Activated CD4-positive, alpha-beta T cell treated with anti-CD3 and anti-CD28 coated beads for 24 hours (primary cell): ENCODE results near the gene SERP2.

Experiments used
- DNase-seq, 2 donors: peaks; one replicate each; pipeline ENCODE4 v3.0.0-alpha.2; 2020; ENCODE audit warnings: low read depth in 2 of 2

Gene SERP2

GRCh38 chr13:44388427-44389059 is 14.9 kb downstream of the SERP2 start:
- DNase-seq: no peak

GRCh38 chr13:44389060-44389666 is 15.5 kb downstream of the SERP2 start:
- no peak for DNase-seq

DNA sequence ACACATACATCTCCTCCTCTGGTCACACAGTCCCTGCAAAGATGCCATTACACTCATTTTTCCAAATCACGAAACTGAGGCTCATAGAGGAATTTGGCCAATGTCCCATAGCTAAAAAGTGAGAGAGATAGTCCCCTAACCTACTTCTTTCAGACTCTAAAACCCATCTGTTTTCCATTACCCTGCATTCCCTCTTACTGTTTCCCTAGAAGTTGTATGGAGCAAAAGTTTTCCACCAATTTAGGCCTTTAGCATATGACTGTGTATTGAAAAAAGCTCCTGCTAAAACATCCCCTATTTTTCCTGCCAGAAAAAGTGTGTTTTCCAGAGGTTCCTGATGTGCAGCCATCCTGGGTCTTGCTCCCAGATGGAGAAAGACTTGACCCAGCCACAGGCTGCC is 16.3 kb downstream of the SERP2 start:
- DNase-seq: no peak

DNA sequence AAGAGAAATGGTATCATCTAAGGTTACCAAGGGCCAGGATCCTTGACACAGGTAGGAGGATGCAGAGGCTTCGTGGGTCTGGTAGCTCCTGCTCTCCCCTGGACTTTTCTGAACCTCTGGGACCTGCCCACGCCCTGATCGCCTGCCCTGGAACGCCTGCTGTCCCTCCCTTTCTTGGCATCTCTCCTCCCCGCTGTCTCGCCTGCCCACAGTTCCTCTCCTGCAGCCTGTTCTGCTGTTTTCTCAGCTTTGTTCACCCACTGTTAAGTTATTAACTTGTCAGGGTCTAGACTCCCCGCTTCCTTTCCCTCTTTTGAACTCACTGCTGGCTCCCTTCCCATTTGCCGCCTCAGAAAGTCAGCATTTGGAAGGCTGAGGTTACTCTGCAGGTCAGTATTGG is 19.8 kb downstream of the SERP2 start:
- DNase-seq: no peak

DNA sequence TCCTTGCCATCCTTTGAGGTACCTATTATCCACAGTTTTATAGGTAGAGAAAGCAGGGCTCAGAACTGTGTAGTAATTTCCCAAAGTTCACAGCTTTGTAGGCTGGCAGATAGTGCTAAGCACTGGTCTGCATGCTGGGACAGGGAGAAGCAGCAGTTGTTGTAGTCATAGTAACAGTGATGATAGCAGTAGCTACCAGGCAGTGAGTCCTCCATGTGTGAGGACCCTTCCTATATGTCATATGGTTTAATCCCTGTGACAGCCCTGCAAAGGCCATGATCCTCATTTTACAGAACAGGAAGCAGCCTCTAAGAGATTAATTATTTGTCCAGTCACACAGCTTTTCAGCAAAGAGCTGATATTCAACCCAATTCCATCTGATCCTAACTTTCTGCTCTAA is 21.0 kb downstream of the SERP2 start:
- DNase-seq: no peak

GRCh38 chr13:44395976-44396694 is 22.5 kb downstream of the SERP2 start:
- no peak for DNase-seq

GRCh38 chr13:44396701-44397580 is 23.3 kb downstream of the SERP2 start:
- DNase-seq: no peak

DNA sequence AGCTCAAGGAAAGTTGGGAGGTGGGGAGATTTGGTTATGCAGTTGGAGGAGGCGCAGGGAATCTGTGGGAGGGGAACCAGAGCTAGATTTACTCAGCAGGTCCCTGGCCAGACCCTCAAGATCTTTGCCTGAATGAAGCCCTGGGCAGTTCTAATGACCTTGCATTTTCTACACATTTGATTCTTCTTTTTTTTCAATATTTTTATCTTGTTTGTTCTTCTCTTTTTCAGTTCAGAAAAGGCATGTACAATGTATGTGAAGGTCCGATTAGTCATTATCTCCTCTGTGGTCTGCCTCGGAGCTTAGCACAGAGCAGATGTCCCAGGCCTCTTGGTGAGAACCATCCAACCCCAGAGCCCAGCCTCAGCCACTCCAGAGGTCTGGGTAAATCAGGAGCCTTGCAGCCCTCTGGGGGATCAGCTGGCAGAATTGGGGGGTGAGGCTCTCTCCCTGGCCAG is 24.2 kb downstream of the SERP2 start:
- no peak for DNase-seq

- no peak for DNase-seq
Measured at GRCh38 chr13:44398606-44399005, 25.0 kb downstream of the SERP2 start.

DNA sequence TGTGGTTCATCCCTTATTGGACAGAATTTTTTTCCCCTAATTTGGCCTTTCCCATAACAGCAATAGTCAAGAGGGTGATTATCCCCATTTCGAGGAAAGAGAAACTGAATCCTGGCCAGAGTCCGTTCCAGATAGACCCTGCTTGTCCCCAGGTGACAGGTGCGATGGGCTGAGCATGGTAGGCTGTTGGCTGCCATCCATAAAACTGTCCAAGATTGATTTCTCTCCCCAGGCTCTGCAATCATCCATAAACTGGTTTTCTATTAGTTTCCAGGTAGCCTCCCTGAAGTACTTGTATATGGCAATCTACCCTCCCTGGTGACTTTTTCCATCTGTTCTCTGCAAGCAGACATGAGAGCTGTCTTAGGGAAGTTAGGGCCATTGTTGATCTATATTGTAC is 25.4 kb downstream of the SERP2 start:
- no peak for DNase-seq

DNA sequence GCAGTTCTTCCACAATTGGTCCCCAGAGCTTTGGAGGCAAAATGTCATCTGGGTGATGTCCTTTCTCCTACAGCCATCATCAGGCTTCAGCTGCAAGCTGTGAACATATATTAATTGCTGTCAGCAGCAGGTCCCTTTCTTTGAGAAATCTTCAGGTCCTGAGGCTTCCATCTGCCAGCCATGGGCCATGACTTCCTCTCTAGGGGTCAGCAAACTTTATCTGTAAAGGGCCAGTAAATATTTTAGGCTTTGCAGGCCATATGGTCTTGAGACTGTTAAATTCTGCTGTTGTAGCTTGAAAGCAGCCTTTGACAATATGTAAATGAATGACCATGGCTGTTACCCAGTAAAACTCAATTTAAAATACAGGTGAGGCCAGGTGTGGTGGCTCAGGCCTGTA is 27.1 kb downstream of the SERP2 start:
- no peak for DNase-seq

- no peak for DNase-seq
Measured at GRCh38 chr13:44401577-44401976, 28.0 kb downstream of the SERP2 start.

DNA sequence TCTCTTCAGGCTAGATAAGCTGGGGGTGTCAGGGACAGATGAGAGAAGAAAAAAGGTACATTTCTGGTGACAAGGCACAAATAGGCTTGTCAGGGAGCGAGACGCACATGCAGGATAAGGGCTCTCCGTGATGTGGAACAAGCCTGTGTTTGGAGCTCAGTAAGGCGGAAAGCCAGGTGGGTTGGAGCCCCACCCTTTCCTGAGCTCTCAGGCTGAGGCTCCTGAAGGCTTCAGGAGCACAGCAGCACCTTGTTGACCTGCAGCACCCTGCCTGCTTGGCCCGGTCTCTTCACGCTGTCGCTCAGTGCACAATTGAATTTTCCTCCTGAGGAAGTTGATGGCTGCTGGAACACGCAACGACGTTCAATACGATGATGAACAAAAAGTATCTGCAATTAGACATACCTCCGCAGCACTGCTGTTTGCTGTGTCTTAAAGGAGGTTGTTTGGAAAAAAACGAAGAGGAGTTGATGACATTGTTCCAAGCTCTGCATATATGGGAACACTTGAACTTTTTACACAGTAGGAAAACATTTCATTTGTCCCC is 29.3 kb downstream of the SERP2 start:
- no peak for DNase-seq

DNA sequence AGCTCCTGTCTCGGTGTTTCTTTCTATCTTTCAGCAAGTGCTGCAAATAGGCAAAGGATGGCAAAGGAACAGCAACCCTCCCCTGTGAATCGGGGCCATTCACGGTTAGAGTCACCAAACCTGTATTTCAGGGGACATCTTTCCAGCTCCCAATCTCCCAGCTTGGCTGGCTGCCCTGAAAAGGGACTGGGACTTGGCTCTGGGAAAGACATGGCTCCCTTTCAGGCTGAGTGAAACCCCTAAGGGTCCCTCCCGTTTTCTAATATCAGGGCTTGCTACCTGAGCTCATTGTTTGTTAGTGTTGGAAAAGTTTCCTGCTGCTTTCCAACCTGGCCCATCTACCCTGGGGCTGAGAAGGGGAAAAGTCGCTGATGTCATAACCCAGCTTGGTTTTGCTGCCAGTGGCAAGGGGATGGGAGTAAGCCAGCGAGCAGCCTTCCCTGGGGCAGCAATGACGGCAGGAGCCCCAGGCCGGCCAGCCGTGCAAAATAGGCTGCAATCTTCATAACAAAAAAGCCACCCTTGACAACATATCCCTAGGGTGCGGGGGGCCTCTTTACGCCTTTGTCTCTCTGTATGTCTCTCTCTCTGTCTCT is 29.9 kb downstream of the SERP2 start:
- no peak for DNase-seq

- DNase-seq: no peak
Measured at GRCh38 chr13:44404261-44405132, 30.9 kb downstream of the SERP2 start.

GRCh38 chr13:44406617-44407016 is 33.0 kb downstream of the SERP2 start:
- DNase-seq: no peak

- no peak for DNase-seq
Measured at GRCh38 chr13:44407379-44407778, 33.8 kb downstream of the SERP2 start.

DNA sequence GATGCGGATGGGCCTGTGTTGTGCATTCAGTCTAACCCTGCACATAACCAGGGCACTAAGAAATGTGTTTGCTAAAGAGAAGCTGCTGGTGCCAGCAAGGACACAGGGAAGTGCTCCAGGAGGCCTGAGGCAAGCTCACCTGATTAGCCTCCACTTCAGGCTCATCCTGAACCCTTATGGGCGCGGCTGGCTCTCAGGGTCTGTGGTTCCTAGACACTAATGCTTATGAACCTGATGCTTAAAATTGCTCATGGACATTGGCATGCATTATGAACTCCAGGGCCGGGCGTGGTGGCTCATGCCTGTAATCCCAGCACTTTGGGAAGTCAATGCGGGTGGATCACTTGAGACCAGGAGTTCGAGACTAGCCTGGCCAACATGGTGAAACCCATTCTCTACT is 34.3 kb downstream of the SERP2 start:
- DNase-seq: no peak

DNA sequence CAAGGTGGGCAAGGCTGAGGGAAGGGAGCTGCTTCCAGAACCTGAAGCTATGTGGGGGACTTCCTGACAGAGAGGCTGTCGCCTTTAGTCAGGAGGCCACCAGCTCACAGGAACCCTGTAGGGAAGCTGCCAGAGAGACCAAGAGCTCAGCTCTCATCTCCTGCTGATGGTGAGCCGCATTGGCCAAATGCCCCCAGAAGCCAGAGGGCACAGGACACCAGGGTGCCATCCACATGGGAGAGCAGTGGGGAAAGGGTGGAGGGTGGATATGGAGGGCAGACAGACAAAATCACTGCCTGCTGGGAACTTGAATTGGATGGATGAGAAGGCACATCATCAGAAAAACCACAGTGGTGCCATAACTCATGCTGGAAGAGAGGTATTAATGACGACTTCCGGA is 36.0 kb downstream of the SERP2 start:
- no peak for DNase-seq

- DNase-seq: no peak
Measured at GRCh38 chr13:44410328-44410859, 36.8 kb downstream of the SERP2 start.
